ENCODE results near the gene RASAL1.

Gene RASAL1

DNA sequence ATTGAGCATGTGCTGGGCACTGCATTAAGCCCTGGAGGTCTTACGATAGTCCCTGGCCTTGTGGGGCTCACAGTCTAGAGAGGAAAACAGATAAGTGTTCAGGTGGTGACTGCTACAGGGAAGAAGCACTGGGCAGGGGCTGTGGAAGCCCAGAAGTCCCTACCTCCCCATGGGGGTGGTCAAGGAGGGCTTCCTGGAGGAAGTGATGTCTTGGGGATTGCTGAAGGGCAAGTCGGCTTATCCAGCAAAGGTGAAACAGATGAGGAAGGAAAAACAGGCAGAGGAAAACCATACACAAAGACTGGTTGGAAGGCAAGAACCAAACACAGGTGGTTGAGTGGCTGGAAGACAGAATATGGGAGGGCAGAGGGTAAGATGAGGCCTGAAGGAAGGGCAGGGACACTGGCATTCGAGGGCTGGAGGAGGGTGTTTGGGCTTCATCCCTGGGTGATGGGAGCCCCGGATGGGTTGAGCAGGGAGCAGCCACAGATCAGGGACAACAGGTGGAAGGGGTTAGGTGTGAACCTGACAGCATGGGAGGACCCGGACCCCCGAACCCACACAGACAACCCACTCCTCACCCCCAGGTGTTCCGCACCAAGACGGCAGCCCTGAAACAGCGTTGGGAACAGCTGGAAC is 16.8 kb upstream of the RASAL1 start (continued):
- TF ChIP-seq ZNF155 (tag by site-specific recombination; IDR thresholded peaks at IDR 0.05) (no peak), ZNF529 (tag by site-specific recombination; IDR thresholded peaks at IDR 0.05; ENCODE audit: insufficient replicate concordance) (no peak), ZNF354C (tag by site-specific recombination; IDR thresholded peaks at IDR 0.05; ENCODE audit: borderline replicate concordance, low read depth) (no peak), ZNF121 (tag by site-specific recombination; IDR thresholded peaks at IDR 0.05) (no peak), ZNF791 (tag by site-specific recombination; IDR thresholded peaks at IDR 0.05) (no peak), ZNF747 (tag by site-specific recombination; IDR thresholded peaks at IDR 0.05) (no peak), OSR2 (tag by site-specific recombination; IDR thresholded peaks at IDR 0.05) (no peak)
- TF ChIP-seq, protein P1, sequence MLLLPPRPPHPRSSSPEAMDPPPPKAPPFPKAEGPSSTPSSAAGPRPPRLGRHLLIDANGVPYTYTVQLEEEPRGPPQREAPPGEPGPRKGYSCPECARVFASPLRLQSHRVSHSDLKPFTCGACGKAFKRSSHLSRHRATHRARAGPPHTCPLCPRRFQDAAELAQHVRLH (tag by site-specific recombination; IDR thresholded peaks at IDR 0.05) = 0 out of 2 replicates have a peak, but pooled peaks have one; percentile 40
- TF ChIP-seq, protein P2, sequence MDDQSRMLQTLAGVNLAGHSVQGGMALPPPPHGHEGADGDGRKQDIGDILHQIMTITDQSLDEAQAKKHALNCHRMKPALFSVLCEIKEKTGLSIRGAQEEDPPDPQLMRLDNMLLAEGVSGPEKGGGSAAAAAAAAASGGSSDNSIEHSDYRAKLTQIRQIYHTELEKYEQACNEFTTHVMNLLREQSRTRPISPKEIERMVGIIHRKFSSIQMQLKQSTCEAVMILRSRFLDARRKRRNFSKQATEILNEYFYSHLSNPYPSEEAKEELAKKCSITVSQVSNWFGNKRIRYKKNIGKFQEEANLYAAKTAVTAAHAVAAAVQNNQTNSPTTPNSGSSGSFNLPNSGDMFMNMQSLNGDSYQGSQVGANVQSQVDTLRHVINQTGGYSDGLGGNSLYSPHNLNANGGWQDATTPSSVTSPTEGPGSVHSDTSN (CRISPR knock-in tag; IDR thresholded peaks at IDR 0.05) = no peak

DNA sequence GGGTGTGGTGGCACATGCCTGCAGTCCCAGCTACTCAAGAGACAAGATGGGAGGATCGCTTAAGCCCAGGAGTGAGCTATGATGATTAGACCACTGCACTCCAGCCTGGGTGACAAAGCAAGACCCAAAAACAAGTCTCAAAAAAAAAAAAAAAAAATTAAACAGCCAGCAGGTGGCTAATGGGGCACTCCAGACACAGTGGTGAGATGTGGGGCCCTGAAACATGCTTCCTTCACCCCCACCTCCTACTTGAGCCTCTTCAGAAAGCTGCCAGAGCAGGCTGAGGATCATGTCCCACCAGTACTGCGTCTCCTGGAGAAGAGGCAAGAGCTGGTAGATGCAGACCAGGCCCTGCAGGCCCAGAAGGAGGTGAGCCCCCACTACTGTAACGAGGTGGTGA is 16.1 kb upstream of the RASAL1 start:
- Histone ChIP-seq H3K36me3 (ENCODE audit: control insufficient read depth in 2 of 2, insufficient read depth in 1 of 2, low read length in 2 of 2) (no peaks in the 10 kb centered on the region), H3K4me3 (ENCODE audit: low read depth, low read length) (no peak overlapping the region), H3K4me1 (ENCODE audit: control insufficient read depth, insufficient read depth, low read length) (0 out of 2 replicates have a peak, but pooled peaks cover 3% of the 10 kb centered on the region), H3K9me3 (ENCODE audit: control insufficient read depth, insufficient read depth, low read depth, low read length) (no peaks in the 10 kb centered on the region), H3K27ac (ENCODE audit: extremely low read depth, low read depth, low read length) (no peak overlapping the region)
- CTCF ChIA-PET = interaction anchor here (0.6 to 2.9 kb wide), 9 partner anchors 15 to 385 kb away, joined by 3 to 31 read pairs (median 4); no protein-coding TSS in a partner anchor
- TF ChIP-seq, protein P3, sequence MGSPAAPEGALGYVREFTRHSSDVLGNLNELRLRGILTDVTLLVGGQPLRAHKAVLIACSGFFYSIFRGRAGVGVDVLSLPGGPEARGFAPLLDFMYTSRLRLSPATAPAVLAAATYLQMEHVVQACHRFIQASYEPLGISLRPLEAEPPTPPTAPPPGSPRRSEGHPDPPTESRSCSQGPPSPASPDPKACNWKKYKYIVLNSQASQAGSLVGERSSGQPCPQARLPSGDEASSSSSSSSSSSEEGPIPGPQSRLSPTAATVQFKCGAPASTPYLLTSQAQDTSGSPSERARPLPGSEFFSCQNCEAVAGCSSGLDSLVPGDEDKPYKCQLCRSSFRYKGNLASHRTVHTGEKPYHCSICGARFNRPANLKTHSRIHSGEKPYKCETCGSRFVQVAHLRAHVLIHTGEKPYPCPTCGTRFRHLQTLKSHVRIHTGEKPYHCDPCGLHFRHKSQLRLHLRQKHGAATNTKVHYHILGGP (tag by site-specific recombination; IDR thresholded peaks at IDR 0.05) = no peak
- TF ChIP-seq KLF10 (tag by site-specific recombination; IDR thresholded peaks at IDR 0.05) = no peak
- TF ChIP-seq, protein P4, sequence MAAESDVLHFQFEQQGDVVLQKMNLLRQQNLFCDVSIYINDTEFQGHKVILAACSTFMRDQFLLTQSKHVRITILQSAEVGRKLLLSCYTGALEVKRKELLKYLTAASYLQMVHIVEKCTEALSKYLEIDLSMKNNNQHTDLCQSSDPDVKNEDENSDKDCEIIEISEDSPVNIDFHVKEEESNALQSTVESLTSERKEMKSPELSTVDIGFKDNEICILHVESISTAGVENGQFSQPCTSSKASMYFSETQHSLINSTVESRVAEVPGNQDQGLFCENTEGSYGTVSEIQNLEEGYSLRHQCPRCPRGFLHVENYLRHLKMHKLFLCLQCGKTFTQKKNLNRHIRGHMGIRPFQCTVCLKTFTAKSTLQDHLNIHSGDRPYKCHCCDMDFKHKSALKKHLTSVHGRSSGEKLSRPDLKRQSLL (tag by site-specific recombination; IDR thresholded peaks at IDR 0.05) = 0 out of 2 replicates have a peak, but pooled peaks have one; percentile 10
- TF ChIP-seq ZFP3 (tag by site-specific recombination; IDR thresholded peaks at IDR 0.05; ENCODE audit: low read depth) = no peak
- TF ChIP-seq, protein P5, sequence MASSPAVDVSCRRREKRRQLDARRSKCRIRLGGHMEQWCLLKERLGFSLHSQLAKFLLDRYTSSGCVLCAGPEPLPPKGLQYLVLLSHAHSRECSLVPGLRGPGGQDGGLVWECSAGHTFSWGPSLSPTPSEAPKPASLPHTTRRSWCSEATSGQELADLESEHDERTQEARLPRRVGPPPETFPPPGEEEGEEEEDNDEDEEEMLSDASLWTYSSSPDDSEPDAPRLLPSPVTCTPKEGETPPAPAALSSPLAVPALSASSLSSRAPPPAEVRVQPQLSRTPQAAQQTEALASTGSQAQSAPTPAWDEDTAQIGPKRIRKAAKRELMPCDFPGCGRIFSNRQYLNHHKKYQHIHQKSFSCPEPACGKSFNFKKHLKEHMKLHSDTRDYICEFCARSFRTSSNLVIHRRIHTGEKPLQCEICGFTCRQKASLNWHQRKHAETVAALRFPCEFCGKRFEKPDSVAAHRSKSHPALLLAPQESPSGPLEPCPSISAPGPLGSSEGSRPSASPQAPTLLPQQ (tag by site-specific recombination; IDR thresholded peaks at IDR 0.05) = no peak
- TF ChIP-seq BCL11A (tag by site-specific recombination; IDR thresholded peaks at IDR 0.05; ENCODE audit: low read depth) = no peak
- POLR2A ChIA-PET = interaction anchor here (0.6 kb wide), 1 partner anchor 13 kb away, joined by 3 read pairs; no protein-coding TSS in a partner anchor

DNA sequence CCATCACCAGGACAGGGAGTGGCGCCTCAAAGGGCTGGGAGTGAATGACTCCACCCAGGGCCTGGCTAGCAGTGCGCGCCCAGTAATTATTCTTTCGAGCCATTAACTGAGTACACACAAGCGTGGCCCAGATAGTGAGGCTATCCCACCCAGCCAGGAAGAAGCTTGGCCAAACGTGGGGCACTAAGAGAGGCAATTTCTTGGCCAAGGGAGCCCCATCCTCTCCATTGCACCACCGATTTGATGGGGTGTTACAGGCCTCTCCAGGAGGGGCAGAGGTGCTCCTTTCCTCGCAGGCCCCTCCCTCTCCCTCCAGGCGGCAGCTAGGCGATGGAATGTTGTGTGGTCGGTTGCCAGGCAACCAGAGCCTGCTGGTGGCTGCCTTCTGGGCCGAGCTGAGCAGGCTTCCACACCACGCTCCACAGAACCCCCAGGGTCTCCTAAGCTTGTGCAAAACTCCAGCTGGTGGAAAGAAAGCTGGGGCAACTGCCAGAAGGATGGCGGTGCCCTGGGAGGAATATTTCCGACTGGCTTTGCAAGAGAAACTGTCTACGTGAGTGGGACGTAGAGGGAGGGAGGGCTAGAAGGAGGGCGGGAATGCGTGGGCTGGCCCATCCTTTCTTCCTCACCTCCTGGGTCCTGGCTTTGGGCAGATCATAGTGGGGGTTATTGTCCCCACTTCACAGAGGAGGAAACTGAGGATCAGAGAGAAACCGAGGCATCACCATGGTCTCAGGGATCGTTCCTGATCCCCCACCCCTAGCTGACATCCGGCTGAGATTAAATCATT is 14.0 kb upstream of the RASAL1 start, which contains the start of gene CFAP73:
CFAP73 (plus strand) TSS at position 364 of the 790 bp plus-strand sequence; CDS start at position 498, 134 bp downstream.
- CTCF ChIA-PET = interaction anchor here (0.6 to 2.1 kb wide), 6 partner anchors 12 to 157 kb away, joined by 3 to 7 read pairs (median 4); partner anchors contain the start of gene RASAL1
- Histone ChIP-seq H3K9me3 (ENCODE audit: control insufficient read depth, insufficient read depth, low read depth, low read length) (no peaks in the 10 kb centered on the region), H3K4me3 (ENCODE audit: low read depth, low read length) (no peak within 1 kb of the TSS), H3K36me3 (ENCODE audit: control insufficient read depth in 2 of 2, insufficient read depth in 1 of 2, low read length in 2 of 2) (no peaks in the 10 kb centered on the region), H3K4me1 (ENCODE audit: control insufficient read depth, insufficient read depth, low read length) (0 out of 2 replicates have a peak, but pooled peaks cover 3% of the 10 kb centered on the region), H3K27ac (ENCODE audit: extremely low read depth, low read depth, low read length) (no peak within 1 kb of the TSS)
- POLR2A ChIA-PET = interaction anchor here (0.7 kb wide), 1 partner anchor 16 kb away, joined by 4 read pairs; no protein-coding TSS in a partner anchor
- TF ChIP-seq SALL2 (tag by site-specific recombination; IDR thresholded peaks at IDR 0.05; ENCODE audit: borderline replicate concordance) (no peak), ZNF274 (IDR thresholded peaks at IDR 0.05; ENCODE audit: low read length) (no peak), ZNF274 (tag by site-specific recombination; IDR thresholded peaks at IDR 0.05; ENCODE audit: borderline replicate concordance) (no peak), MYNN (tag by site-specific recombination; IDR thresholded peaks at IDR 0.05; ENCODE audit: borderline replicate concordance) (0 out of 2 replicates have a peak, but pooled peaks have one; percentile 16), ZNF10 (tag by site-specific recombination; IDR thresholded peaks at IDR 0.05) (no peak)
- TF ChIP-seq, protein P5 (tag by site-specific recombination; IDR thresholded peaks at IDR 0.05) = no peak
- TF ChIP-seq, protein P3 (tag by site-specific recombination; IDR thresholded peaks at IDR 0.05) = no peak
